ENCODE measurements around the gene INSIG2. TPM values are rescaled to one million over a fixed set of nuclear protein-coding genes. Genes with fewer than 3 reads are reported as not detected.

The INSIG2 gene
- total and polyA plus RNA-seq, 9 of the 15 experiments (the other 6 are each of a cell fraction or from before 2014, with no cell fraction given): 1.5 to 34.2 (median 6.4) TPM

DNA sequence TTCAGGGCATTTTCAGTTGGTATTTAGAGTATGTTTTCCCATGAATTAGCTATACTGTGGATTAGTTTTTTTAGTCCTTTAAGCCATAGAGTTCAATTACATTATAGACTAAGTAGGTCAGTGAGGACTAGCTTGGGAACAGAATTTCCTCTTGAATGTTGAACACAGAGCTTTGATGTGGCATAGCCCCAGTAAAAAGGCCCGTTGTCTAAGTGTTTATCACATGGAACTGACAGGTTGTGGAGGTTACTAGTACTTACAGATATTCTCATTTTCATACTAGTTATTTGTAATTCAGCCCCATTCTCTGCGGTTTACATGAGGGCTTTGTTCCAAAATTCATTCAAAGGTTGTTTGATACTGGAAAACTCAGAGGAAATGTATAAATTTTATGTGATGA is 6.2 kb downstream of the INSIG2 start (continued):
- TF ChIP-seq, protein P1, sequence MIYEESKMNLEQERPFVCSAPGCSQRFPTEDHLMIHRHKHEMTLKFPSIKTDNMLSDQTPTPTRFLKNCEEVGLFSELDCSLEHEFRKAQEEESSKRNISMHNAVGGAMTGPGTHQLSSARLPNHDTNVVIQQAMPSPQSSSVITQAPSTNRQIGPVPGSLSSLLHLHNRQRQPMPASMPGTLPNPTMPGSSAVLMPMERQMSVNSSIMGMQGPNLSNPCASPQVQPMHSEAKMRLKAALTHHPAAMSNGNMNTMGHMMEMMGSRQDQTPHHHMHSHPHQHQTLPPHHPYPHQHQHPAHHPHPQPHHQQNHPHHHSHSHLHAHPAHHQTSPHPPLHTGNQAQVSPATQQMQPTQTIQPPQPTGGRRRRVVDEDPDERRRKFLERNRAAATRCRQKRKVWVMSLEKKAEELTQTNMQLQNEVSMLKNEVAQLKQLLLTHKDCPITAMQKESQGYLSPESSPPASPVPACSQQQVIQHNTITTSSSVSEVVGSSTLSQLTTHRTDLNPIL (CRISPR knock-in tag; IDR thresholded peaks at IDR 0.05): no peak
- TF ChIP-seq, protein P2, sequence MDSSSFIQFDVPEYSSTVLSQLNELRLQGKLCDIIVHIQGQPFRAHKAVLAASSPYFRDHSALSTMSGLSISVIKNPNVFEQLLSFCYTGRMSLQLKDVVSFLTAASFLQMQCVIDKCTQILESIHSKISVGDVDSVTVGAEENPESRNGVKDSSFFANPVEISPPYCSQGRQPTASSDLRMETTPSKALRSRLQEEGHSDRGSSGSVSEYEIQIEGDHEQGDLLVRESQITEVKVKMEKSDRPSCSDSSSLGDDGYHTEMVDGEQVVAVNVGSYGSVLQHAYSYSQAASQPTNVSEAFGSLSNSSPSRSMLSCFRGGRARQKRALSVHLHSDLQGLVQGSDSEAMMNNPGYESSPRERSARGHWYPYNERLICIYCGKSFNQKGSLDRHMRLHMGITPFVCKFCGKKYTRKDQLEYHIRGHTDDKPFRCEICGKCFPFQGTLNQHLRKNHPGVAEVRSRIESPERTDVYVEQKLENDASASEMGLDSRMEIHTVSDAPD (CRISPR knock-in tag; IDR thresholded peaks at IDR 0.05): no peak
- TF ChIP-seq RBM39 (optimal IDR thresholded peaks at IDR 0.05; ENCODE audit: low read depth, low read length) (no peak), DMBX1 (CRISPR knock-in tag; IDR thresholded peaks at IDR 0.05; ENCODE audit: borderline replicate concordance) (no peak)

DNA sequence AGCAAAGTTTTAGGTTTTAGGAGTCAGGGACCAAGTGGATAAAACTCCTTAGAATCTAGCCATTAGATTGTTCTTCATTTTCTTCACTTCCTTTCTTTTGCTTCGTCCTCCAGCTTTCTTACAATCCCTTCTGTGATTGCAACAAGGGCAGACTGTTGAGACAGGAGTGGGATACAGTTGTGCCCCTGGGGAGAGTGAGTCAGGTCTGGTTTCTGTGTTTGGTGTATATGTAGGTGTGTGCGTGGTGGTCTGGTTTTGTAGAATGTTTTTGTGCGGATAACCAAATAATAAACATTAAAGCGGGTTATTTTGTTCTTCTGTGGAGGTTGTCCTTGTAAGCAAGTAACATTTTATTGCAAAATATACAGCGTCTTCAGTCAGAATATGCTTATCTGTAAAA is 7.3 kb downstream of the INSIG2 start:
- WGBS (ENCODE audit: insufficient coverage, low coverage, missing lambda C conversion rate): 65% methylated on average over 5 of the region's 5 CpGs
- intact Hi-C loops (cut with micrococcal nuclease) (no loop called here), in situ Hi-C loops (cut with MboI) (no loop called here)
- Histone ChIP-seq H3K27me3 (ENCODE audit: control insufficient read depth in 2 of 2, insufficient read depth in 2 of 2, low read length in 2 of 2) (no peaks in the 10 kb centered on the region), H3K9ac (ENCODE audit: insufficient read depth in 1 of 2, low read depth in 2 of 2, low read length in 2 of 2) (no peak overlapping the region), H3K4me3 (no peak overlapping the region), H3K9me1 (ENCODE audit: control insufficient read depth, insufficient read depth, low read length) (no peaks in the 10 kb centered on the region), H3K79me2 (ENCODE audit: control insufficient read depth, insufficient read depth, low read length) (peaks cover 34% of the 10 kb centered on the region), H3K36me3 (ENCODE audit: control insufficient read depth, insufficient read depth, low read length) (peaks cover 3% of the 10 kb centered on the region; the same call in 1 of the 3 replicates), H3K9me3 (replicated peaks; ENCODE audit: control insufficient read depth, insufficient read depth, low read depth, low read length) (no peaks in the 10 kb centered on the region), H3K4me1 (replicated peaks in 1 of 2; ENCODE audit: control insufficient read depth in 2 of 2, insufficient read depth in 2 of 2, low read length in 2 of 2) (peaks cover 0 to 4% of the 10 kb centered on the region in 2 experiments; a peak in 1 of 5 replicates), H3K4me2 (ENCODE audit: insufficient read depth, low read length) (no peak overlapping the region), H2AFZ (ENCODE audit: low read depth, low read length) (no peak overlapping the region), H4K20me1 (replicated peaks; ENCODE audit: control insufficient read depth, insufficient read depth, low read length) (peaks cover 11% of the 10 kb centered on the region), H3K27ac (ENCODE audit: extremely low read depth, low read depth, low read length) (no peak overlapping the region)
- ATAC-seq (no peak), DNase-seq (ENCODE audit: extremely low read depth in 1 of 4, low spot score in 3 of 4) (no peak), FAIRE-seq (no peak)
- ChIA-PET CTCF (ENCODE audit: low intra/inter-chr PET ratio) (no interaction called here), POLR2A (interaction anchor here (0.5 kb wide), 1 partner anchor 92 kb away, joined by 4 read pairs; no protein-coding TSS in a partner anchor)
- BruUV-seq (replicated peaks): no TSS peak
- no peak for TF ChIP-seq ZNF707 (CRISPR knock-in tag; conservative IDR thresholded peaks at IDR 0.05)
